Neural progenitor cell (in vitro differentiated cells): ENCODE data around the gene TTC27. TPM values are rescaled to one million over a fixed set of nuclear protein-coding genes. Genes with fewer than 3 reads are reported as not detected.

ENCODE experiments used
- DNase-seq: peaks from one replicate; pipeline ENCODE4 v3.0.0-alpha.2; 2016; ENCODE audit warnings: low spot score
- H2AFZ ChIP-seq: fragments of 200-600 bp; sonication (generic); replicated peaks from 2 replicates; pipeline ENCODE4 v1.6.1; 2016; ENCODE audit warnings: antibody characterized with exemption
- H3F3A ChIP-seq: fragments of 200-600 bp; sonication (generic); 2 replicates; pipeline ENCODE4 v1.6.1; 2016; ENCODE audit warnings: antibody characterized with exemption, low read depth
- H3K27ac ChIP-seq: fragments of 200-600 bp; sonication (generic); 2 replicates; pipeline ENCODE4 v1.5.1; 2016; ENCODE audit warnings: mild to moderate bottlenecking
- H3K27me3 ChIP-seq: fragments of 200-600 bp; sonication (generic); 2 replicates; pipeline ENCODE4 v1.6.1; 2016; ENCODE audit warnings: mild to moderate bottlenecking, moderate library complexity
- H3K36me3 ChIP-seq: fragments of 200-600 bp; sonication (generic); 2 replicates; pipeline ENCODE4 v1.5.1; 2016
- H3K4me1 ChIP-seq: fragments of 200-600 bp; sonication (generic); 2 replicates; pipeline ENCODE4 v1.6.1; 2016; ENCODE audit warnings: mixed run types
- H3K4me2 ChIP-seq: fragments of 200-600 bp; sonication (generic); 2 replicates; pipeline ENCODE4 v1.6.1; 2016
- H3K4me3 ChIP-seq: fragments of 200-600 bp; sonication (generic); 2 replicates; pipeline ENCODE4 v1.5.1; 2016
- H3K79me2 ChIP-seq: fragments of 200-600 bp; sonication (generic); 2 replicates; pipeline ENCODE4 v1.6.1; 2016; ENCODE audit warnings: low read depth
- H3K9ac ChIP-seq: fragments of 200-600 bp; sonication (generic); 2 replicates; pipeline ENCODE4 v1.6.1; 2016
- H3K9me3 ChIP-seq: fragments of 200-600 bp; sonication (generic); 2 replicates; pipeline ENCODE4 v1.5.1; 2016; ENCODE audit warnings: low read depth
- H4K20me1 ChIP-seq: fragments of 200-600 bp; sonication (generic); 2 replicates; pipeline ENCODE4 v1.6.1; 2016; ENCODE audit warnings: low read depth
- H3K27ac Mint-ChIP-seq: 3 replicates; pipeline ENCODE4 v1.8.0; 2021; ENCODE audit warnings: mixed read lengths
- H3K27me3 Mint-ChIP-seq: 2 replicates; pipeline ENCODE4 v1.8.0; 2022; ENCODE audit warnings: low read depth, mild to moderate bottlenecking, inconsistent platforms, moderate library complexity, mixed read lengths; ENCODE audit not compliant: insufficient read depth
- H3K36me3 Mint-ChIP-seq: 3 replicates; pipeline ENCODE4 v1.8.0; 2021; ENCODE audit warnings: mixed read lengths
- H3K4me1 Mint-ChIP-seq: 3 replicates; pipeline ENCODE4 v1.8.0; 2021; ENCODE audit warnings: mixed read lengths
- H3K4me3 Mint-ChIP-seq: 3 replicates; pipeline ENCODE4 v1.8.0; 2021; ENCODE audit warnings: mild to moderate bottlenecking, moderate library complexity, mixed read lengths
- H3K9me3 Mint-ChIP-seq: 3 replicates; pipeline ENCODE4 v1.8.0; 2020; ENCODE audit warnings: mixed read lengths
- CTCF ChIP-seq: fragments of 200-600 bp; sonication (generic); IDR thresholded peaks from 2 replicates; pipeline ENCODE4 v1.5.1; 2017; ENCODE audit warnings: antibody characterized with exemption, mild to moderate bottlenecking
- EZH2 ChIP-seq: fragments of 200-600 bp; sonication (generic); IDR thresholded peaks from 2 replicates; pipeline ENCODE4 v1.6.1; 2017; ENCODE audit warnings: antibody characterized with exemption, mild to moderate bottlenecking, moderate library complexity
- EZH2phosphoT487 ChIP-seq: fragments of 200-600 bp; sonication (generic); IDR thresholded peaks from 2 replicates; pipeline ENCODE4 v1.6.1; 2017; ENCODE audit warnings: antibody characterized with exemption
- total RNA-seq: library from RNA; depleted of rRNA; stranded (reverse); fragments of >200 nt; gene quantifications from 2 replicates; pipeline ENCODE4 v1.2.3, GENCODE V29; 2015; ENCODE audit warnings: low replicate concordance

The TTC27 gene
- total RNA-seq, 1 donor from 2014 or later, result 32.5 TPM

- H3K27me3 ChIP-seq, result no peaks in the 10 kb centered on the region
- H2AFZ ChIP-seq, result no peak overlapping the region
- H3K9me3 ChIP-seq, result no peaks in the 10 kb centered on the region
- TF ChIP-seq EZH2phosphoT487 (no peak), EZH2 (no peak), CTCF (no peak)
- H3K9me3 Mint-ChIP-seq, result no peaks in the 10 kb centered on the region
- H3K4me1 Mint-ChIP-seq, result peaks cover 18% of the 10 kb centered on the region
- no peak overlapping the region for H3K9ac ChIP-seq
- peaks cover 2% of the 10 kb centered on the region for H3K27me3 Mint-ChIP-seq
- H3F3A ChIP-seq, result no peaks in the 10 kb centered on the region
- H3K36me3 Mint-ChIP-seq, result no peaks in the 10 kb centered on the region
- no peaks in the 10 kb centered on the region for H3K79me2 ChIP-seq
- H3K4me3 ChIP-seq, result no peak overlapping the region
- no peak overlapping the region for H3K4me3 Mint-ChIP-seq
- DNase-seq, result no peak
- H3K36me3 ChIP-seq, result no peaks in the 10 kb centered on the region
- no peak overlapping the region for H3K27ac Mint-ChIP-seq
- H3K4me2 ChIP-seq, result no peak overlapping the region
- no peaks in the 10 kb centered on the region for H3K4me1 ChIP-seq
- H3K27ac ChIP-seq, result no peak overlapping the region
- H4K20me1 ChIP-seq, result no peaks in the 10 kb centered on the region
Measured at GRCh38 chr2:32862269-32863055, 234.6 kb downstream of the TTC27 start.

DNA sequence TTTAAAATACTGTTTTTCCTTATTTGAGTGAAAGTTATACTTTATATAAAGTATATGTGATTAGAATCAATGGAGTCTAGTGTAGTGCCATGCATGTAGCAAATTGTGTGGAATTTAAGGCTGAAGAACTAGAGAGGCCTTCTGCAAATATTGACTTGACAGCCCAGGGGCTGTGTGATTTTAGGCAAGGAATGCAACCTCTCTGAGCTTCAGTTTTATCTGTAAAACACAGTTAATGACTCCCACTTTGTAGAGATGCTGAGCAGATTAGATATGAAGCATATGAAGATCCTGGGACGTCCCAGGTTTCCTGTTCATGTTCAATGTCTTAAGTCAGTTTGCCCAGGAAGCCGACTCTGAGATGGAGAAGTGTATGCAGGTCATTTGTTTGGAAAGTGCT is 235.5 kb downstream of the TTC27 start:
- no peaks in the 10 kb centered on the region for H4K20me1 ChIP-seq
- TF ChIP-seq EZH2phosphoT487, result no peak
- TF ChIP-seq EZH2, result no peak
- TF ChIP-seq CTCF, result no peak
- peaks cover 14% of the 10 kb centered on the region for H3K4me1 Mint-ChIP-seq
- no peak for DNase-seq
- H3K4me1 ChIP-seq, result no peaks in the 10 kb centered on the region
- no peak overlapping the region for H3K4me2 ChIP-seq
- H3K27me3 Mint-ChIP-seq, result peaks cover 2% of the 10 kb centered on the region
- H3K27ac Mint-ChIP-seq, result no peak overlapping the region
- no peak overlapping the region for H3K9ac ChIP-seq
- no peaks in the 10 kb centered on the region for H3K9me3 Mint-ChIP-seq
- H2AFZ ChIP-seq, result no peak overlapping the region
- no peaks in the 10 kb centered on the region for H3K79me2 ChIP-seq
- no peak overlapping the region for H3K27ac ChIP-seq
- no peak overlapping the region for H3K4me3 Mint-ChIP-seq
- H3F3A ChIP-seq, result no peaks in the 10 kb centered on the region
- H3K36me3 ChIP-seq, result no peaks in the 10 kb centered on the region
- H3K9me3 ChIP-seq, result no peaks in the 10 kb centered on the region
- no peak overlapping the region for H3K4me3 ChIP-seq
- H3K27me3 ChIP-seq, result no peaks in the 10 kb centered on the region
- H3K36me3 Mint-ChIP-seq, result no peaks in the 10 kb centered on the region

GRCh38 chr2:32863803-32864202 is 236.0 kb downstream of the TTC27 start:
- Mint-ChIP-seq H3K36me3 (no peaks in the 10 kb centered on the region), H3K4me1 (peaks cover 14% of the 10 kb centered on the region), H3K9me3 (no peaks in the 10 kb centered on the region), H3K4me3 (no peak overlapping the region), H3K27me3 (peaks cover 2% of the 10 kb centered on the region), H3K27ac (no peak overlapping the region)
- H4K20me1 ChIP-seq, result no peaks in the 10 kb centered on the region
- H3K36me3 ChIP-seq, result no peaks in the 10 kb centered on the region
- H2AFZ ChIP-seq, result peak overlapping the region; percentile 68
- no peaks in the 10 kb centered on the region for H3K9me3 ChIP-seq
- no peaks in the 10 kb centered on the region for H3K4me1 ChIP-seq
- DNase-seq, result no peak
- no peaks in the 10 kb centered on the region for H3F3A ChIP-seq
- H3K4me2 ChIP-seq, result no peak overlapping the region
- H3K9ac ChIP-seq, result no peak overlapping the region
- no peak overlapping the region for H3K27ac ChIP-seq
- TF ChIP-seq EZH2, result no peak
- no peak for TF ChIP-seq CTCF
- no peak for TF ChIP-seq EZH2phosphoT487
- H3K4me3 ChIP-seq, result no peak overlapping the region
- no peaks in the 10 kb centered on the region for H3K27me3 ChIP-seq
- H3K79me2 ChIP-seq, result no peaks in the 10 kb centered on the region
